GM19240 (cell line): ENCODE results near the gene GET4.
"Not testable (repeated sequence)": the region's sequence is repeated elsewhere in the genome, so short reads cannot be mapped to it uniquely, and the experiment has no call there.

Experiments used
- DNase-seq: peaks from one replicate; pipeline ENCODE4 v3.0.0; 2011; ENCODE audit warnings: low spot score; ENCODE audit not compliant: insufficient read length

The GET4 gene

DNA sequence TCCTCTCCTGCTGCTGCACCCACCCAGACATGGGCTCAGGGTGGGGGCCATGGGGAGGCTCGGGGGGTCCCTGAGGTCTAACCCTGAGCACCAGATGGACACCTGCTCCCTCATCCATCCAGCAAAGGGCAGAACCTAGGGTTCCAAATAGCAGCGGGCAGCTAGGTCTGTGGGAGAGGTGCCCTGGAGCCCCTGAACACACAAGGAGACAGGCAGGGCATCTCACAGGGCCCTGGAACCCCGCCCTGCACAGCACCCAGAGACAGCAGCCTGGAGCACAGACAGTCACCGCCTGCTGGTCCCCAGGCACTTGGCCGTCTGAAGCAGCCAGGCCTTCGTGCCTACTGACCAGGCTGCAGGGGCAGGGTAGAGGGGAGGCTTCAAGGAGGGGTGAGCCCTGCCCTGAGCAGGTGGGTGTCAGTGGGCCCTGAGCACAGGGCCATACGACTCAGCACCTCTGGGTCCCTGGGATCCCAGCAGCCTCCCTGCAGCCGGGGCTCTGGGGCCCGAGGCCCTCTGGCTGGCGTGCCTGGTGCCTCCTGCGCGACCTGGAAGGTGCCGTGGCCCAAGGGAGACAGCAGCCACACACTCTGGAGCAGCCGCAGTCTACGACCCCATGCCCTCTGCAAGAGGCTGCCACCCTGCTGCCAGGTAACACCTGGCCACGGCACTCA lies 38.3 kb downstream of the GET4 start:
- DNase-seq: no peak

GRCh38 chr7:915291-916218 lies 39.2 kb downstream of the GET4 start:
- DNase-seq: no peak

DNA sequence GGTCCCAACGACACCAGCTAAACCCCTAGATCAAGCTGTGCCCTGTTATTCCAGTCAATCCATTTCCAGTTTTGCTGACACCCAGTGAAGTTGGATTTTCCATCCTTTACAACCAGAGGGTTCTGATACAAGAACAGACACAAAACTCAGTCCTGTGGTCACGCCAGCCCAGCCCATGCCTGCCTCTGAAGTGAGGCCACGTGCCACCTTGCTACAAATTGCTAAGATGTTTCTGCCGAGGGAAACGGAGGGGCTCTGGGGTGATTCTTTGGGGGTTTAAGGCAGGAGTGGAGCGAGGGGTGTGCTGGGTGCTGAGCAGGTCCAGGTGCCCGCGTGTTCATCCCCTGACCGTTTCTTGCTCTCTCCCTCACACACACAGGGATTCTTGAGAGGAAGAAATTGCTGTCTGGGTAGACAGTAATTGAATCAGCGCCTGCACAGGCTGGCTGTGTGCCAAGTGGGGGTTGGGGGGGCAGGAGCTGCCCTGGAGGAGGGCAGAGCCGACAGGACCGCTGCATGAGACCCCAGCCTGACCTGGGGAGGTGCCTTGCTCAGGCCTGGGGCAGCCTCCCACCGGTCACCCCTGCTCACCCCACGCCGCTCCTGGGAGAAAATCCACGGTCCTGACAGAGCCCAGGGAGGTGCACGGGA lies 40.1 kb downstream of the GET4 start:
- no peak for DNase-seq

DNA sequence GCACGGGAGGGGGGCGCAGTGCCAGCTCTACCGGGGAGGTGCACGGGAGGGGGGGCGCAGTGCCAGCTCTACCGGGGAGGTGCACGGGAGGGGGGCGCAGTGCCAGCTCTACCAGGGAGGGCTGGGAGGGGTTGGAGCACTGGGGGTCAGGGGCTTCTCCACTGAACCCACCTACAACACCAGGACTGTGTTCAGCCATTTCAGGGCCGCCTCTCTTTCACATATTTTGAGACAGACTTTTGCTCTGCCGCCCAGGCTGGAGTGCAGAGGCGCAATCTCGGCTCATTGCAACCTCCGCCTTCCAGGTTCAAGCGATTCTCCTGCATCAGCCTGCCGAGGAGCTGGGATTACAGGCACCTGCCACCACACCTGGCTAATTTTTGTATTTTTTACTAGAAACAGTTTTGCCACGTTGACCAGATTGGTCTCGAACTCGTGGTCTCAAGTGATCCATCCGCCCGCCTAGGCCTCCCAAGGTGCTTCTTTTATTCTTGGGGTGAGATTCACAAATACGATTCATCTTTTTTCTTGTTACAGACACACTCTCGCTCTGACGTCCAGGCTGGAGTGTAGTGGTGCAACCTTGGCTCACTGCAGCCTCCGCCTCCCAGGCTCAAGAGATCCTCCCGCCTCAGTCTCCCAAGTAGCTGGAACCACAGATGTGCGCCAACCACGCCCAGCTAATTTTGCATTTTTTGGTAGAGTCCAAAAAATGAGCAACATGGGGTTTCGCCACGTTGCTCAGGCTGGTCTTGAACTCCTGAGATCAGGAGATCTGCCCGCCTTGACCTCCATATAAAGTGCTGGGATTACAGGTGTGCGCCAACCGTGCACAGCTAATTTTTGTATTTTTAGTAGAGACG lies 41.1 kb downstream of the GET4 start:
- no peak for DNase-seq

- no peak for DNase-seq
Measured at GRCh38 chr7:918118-918425, 41.7 kb downstream of the GET4 start.

DNA sequence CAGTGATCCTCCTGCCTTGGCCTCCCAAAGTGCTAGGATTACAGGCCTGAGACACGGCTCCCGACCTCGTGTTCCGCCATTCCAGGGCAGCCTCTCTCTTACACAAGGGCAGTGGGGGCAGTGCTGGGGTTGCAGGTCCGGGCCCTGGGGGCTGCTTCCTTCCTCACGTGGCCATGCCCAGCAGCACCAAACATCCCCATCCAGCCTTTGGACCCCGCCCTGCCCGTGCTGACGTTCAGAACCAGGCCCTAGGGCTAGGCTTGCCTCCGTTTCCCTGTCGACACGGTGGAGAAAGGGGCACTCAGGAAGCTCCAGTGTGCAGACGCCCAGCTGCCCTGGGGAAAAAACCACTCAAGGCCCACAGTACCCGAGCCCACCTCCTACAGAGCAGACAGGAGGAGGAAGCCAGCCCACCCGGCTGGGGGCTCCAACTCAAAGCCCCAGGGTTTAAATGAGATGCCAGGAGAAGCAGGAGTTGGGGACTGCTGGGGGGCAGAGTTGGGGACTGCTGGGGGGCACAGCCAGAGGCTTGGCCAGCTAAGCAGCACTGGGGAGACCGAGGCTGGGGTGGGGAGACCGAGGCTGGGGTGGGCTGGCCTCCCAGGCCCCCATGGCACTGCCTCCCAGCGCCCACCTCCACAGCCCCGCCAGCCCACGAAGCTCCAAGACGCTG lies 42.2 kb downstream of the GET4 start:
- DNase-seq: no peak

- no peak for DNase-seq
Measured at GRCh38 chr7:919114-919442, 42.7 kb downstream of the GET4 start.

GRCh38 chr7:919924-920341 lies 43.6 kb downstream of the GET4 start:
- DNase-seq: no peak

DNA sequence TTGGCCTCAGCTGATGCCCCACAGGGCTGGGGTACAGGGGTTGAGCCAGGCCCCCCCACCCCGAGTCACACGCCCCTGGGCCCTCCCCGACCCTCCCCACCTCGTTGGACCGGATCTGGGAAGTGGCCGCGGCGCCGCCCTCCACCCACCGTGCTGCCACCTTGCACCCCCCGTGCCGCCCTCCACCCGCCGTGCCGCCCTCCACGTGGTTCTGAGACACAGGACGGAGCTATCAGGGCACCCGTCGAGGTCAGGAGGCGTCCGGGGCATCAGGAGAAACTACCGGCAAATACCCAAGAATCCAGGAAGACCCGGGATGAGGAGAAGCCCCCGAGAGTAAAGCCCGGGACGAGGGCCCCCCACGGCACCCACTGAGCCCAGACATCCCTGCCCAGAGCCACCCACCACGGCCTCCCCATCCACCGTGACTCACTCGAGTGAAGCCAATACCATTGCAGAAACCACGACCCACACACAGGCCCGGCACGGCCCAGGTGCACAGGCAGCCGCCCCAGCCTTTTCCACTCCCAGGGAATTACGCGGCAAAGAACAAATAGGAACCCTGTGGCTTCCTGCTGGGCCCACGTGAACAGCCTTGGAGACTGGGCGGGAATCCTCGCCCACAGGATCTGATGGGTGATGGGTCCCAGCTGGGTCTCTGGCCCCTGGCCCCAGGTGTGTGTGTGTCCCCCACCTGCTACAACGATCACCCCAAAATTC lies 44.2 kb downstream of the GET4 start:
- DNase-seq: no peak

DNA sequence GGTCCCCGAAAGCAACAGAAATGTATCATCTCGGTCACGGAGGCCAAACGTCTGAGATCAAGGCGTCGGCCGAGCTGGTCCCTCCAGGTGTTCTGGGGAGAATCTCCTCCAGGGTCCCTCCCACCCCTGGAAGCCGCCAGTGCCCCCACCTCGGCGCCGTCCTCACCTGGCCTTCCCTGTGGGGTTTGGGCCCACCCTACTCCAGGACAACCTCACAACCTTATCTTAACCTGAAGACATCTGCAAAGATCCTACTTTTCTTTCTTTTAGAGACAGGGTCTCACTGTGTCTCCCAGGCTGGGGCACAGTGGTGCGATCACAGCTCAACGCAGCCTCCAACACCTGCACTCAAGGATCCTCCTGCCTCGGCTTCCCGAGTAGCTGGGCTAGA lies 44.7 kb downstream of the GET4 start:
- DNase-seq: no peak

GRCh38 chr7:921581-922333 lies 45.4 kb downstream of the GET4 start:
- no peak for DNase-seq

GRCh38 chr7:922334-923107 lies 46.2 kb downstream of the GET4 start:
- no peak for DNase-seq

DNA sequence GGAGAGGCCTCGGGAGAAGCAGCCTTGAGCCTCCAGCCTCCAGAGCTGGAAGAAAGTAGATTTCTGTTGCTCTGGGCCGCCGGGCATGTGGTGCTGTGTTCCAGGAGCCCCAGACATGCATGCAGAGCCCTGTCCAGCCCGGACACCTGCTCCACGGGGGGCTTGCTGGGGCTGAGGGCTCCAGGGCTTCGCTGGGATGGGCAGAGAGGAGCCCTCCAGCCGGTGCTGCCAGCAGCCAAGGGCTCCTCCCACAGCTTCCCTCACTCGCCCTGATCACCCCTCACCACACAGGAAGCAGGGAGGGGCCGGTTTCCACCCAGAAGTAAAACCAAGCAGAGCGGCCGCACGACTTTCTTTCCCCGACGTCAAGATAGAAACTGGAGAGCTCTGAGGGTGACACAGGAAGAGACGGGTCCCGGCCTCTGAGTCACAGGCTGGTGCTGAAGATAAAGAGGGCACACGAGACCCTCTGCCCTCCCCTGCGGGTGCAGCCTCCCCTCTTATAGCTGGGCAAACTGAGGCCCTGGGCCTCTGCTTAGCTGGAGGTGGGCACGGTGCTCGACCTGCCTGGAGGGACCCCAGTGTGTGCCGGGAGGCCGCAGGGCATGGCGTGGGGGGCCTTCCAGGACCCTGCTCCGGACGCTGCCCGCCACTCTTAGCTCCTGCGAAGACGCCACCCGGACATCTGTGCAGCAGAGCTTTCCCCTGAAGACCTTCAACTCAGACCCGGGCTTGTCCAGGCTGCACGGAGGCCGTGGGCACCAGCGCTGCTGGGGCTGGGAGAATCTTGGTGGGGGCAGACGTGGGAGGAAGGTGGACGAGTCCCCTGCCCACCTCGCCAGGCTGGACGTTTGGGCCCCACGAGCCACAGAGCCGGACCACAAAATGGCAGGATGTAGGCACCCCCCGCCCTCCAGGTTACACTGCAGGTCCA lies 47.0 kb downstream of the GET4 start:
- DNase-seq: peak; percentile 99

DNA sequence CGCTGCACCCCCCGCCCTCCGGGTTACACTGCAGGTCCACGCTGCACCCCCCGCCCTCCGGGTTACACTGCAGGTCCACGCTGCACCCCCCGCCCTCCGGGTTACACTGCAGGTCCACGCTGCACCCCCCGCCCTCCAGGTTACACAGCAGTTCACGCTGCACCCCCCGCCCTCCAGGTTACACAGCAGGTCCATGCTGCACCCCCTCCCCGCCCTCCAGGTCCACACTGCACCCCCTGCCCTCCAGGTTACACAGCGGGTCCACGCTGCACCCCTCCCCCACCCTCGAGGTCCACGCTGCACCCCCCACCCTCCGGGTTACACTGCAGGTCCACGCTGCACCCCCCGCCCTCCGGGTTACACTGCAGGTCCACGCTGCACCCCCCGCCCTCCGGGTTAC lies 47.7 kb downstream of the GET4 start:
- not testable (repeated sequence) for DNase-seq

GRCh38 chr7:924541-925231 lies 48.3 kb downstream of the GET4 start:
- peak; percentile 69 for DNase-seq

GRCh38 chr7:925601-926000 lies 49.2 kb downstream of the GET4 start:
- DNase-seq: no peak
